ENCODE data around the gene HSPB8. TPM values are rescaled to one million over a fixed set of nuclear protein-coding genes. Genes with fewer than 3 reads are reported as not detected.
"Not testable (repeated sequence)": the region's sequence is repeated elsewhere in the genome, so short reads cannot be mapped to it uniquely, and the experiment has no call there.

Gene HSPB8
- total RNA-seq, 1 experiment from 2014 or later: 0.05 TPM

DNA sequence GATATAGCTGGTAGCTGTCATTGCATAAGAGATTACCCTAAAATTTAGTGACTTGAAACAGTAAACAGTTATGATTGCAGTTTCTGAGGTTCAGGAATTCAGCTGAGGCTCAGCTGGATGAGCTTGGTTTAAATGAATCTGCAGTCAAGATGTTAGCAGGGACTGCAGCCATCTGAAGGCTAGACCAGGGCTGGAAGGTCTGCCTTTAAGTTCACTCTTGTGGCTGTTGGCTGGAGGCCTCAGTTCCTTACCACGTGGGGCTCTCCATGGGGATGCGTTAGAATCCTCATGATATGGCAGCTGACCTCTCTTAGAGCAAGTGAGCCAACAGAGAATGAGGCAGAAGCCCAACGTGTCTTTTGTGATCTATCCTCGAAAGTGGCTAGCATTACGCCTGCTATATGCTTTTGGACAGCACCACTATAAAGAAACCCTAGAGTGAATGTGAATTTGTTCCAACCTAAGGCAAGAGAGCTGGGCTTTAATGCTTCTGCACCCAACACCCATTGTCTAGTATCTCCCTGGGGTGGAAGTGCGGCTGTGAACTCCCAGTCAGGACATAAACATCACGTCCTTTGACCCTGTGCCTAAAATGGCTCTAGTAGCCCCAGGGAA lies 26.0 kb downstream of the HSPB8 start:
- DNase-seq (ENCODE audit: low spot score): no peak

DNA sequence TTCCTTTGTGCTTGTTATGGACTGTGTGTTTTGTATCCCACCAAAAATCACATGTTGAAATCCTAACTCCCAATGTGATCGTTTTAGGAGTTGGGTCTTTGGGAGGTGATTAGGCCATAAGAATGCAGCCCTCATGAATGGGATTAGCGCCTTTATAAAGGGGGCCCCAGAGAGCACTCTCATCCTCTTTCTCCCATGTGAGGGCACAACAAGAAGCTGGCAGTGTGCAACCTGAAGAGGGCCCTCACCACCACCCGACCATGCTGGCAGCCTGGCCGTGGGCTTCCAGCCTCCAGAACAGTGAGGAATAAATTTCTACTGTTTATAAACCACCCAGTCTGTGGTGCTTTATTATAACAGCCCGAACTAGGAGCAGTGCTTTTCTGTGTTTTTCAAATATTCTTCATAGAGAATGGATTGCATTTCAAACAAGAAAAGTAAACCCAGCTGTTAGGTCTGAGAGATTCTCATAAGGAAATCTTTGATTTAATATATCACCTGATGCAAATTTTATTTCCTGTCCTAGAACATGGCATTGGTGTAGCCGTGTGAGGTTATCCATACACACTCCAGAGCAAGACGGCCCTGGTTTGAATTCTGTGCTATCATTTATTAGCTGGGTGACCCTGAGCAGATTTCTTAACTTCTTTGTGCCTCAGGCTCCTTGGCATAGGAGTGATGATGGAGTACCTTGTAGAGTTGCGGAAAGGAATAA lies 27.8 kb downstream of the HSPB8 start:
- no peak for DNase-seq (ENCODE audit: low spot score)

DNA sequence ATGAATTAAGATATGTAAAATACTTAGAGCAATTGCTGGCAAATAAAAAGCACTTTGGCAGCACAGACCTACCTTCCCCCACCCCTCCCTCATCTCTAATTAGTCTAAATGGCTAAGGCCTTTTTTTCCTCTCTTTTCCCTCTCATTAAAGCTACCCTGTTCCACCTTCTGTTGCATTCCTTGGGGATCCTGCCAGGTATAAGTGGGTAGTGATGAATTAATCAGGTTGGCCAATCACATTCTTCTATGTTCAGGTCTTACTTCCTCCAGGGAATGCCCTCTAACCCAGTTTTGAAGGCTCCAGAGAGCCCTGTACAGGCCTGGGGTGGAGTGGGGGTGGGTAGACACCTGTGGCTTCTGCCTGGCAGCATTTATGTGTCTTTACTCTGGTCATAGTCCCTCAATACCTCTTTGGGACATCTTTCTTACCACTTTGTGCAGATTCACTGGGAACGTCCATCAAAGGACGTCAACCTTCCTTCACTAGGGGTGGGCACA lies 28.4 kb downstream of the HSPB8 start:
- DNase-seq (ENCODE audit: low spot score): peak; percentile 12

DNA sequence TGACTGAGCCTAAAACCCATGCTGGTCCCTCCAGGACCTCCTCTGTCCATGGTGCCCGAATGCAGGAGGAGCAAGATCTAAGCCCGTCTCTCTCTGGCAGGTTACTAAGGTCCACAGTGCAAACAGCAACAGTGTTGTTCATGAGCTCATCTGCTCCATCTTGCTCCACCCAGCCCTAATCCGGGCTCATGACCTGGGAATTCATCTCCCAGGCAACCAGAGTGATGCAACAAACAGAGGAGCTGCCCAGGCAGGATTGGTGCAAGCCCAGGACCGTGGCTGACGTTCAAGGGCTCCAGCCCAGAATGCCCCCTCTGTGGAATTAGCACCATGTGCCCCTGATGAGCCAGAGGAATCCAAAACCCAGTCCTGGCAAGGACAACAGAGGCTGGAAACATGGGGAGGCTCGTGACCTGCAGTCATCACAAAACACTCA lies 29.9 kb downstream of the HSPB8 start:
- DNase-seq (ENCODE audit: low spot score): peak; percentile 47

DNA sequence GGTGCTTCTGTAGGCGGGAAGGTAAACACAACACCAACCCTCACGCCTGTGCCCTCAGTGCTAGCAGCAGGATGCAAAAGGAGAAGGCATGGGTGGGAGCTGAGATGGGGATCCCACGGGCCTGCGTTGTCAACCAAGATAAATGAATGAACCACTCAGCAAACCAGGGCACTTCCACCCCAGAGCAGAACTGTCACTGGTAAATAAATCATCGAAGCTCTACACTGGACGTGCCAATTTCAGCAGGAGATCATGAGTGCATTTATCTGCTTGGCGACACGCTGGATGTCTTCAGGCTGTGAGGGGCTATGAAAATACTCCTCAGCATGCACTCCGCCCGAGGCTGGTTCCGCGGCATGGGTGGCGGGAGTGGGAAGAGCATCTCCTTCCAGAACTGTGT lies 33.2 kb downstream of the HSPB8 start:
- no peak for DNase-seq (ENCODE audit: low spot score)

DNA sequence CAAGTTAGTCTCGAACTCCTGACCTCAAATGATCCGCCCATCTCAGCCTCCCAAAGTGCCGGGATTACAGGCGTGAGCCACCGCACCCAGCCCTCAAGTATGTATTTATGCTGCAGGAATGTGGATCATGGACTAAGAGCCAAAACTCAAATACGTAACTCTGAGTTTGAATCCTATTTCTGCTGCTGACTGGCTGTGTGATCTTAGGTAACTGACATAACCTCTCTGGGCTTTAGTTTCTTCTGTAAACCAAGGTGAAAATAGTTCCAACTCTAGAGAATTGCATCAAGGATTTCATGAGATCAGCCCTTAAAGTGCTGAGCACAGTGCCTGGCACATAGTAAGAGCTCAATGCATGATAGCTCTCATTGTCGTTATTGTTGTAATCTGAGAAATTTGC lies 37.4 kb downstream of the HSPB8 start:
- no peak for DNase-seq (ENCODE audit: low spot score)

DNA sequence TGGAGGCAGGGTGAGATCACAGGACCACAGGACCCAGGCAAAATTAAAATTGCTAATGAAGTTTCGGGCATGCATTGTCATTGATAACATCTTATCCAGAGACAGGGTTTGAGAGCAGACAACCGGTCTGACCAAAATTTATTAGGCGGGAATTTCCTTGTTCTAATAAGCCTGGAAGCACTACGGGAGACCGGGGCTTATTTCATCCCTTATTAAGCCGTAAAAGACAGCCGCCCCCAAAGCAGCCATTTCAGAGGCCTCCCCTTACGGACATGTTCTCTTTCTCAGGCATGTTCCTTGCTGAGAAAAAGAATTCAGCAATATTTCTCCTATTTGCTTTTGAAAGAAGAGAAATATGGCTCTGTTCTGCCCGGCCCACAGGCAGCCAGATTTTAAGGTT lies 40.1 kb downstream of the HSPB8 start:
- DNase-seq (ENCODE audit: low spot score): not testable (repeated sequence)

DNA sequence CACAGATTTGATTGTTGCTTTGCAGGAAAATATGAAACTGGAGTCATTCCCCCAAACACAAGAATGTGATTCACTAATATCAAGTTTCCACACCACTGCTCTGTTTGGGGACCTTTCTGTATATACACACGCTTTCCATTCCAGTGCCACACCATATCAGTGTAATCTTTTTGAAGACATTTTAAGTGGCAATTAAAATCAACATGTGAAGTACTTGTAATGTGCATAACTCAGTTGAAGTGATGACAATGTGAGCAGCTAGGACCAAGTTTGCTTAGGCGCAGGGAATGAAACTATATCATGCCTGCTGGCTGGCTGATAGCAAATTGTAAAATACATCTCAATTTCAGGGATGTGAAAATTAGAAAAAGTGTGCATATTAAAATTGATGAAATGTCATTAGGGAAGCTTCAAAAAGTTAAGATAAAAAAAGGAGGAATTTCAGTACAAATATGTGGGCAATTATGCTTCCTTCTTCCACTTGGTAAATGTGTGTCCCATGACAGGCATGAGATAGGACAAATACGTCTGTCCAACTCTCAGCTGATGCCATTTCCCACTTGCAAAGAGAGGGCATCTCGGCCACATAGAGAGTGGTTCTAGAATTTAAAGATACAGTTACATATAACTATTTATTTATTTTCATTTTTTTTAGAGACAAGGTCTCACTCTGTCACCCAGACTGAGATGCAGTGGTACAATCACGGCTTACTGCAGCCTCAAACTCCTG lies 43.7 kb downstream of the HSPB8 start:
- DNase-seq (ENCODE audit: low spot score): no peak

DNA sequence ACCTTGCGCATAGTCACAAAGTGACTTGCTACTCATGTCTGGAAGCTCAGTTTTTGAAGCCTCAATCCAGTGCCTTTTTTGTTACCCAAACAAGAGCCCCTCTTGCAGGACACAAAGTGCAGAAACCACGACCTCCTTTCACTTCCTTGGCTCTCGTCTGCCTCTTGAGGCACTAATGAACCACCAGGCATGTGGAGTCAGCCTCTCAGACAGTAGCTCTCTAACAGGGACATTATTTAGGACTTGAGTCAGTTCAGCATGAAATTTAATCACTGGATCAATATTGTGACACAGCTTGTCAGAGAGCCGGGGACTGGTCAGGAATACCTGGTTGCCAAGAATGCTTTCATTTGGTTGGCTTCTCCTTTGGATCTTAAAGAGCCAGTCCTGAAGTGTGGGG lies 46.7 kb downstream of the HSPB8 start:
- no peak for DNase-seq (ENCODE audit: low spot score)

DNA sequence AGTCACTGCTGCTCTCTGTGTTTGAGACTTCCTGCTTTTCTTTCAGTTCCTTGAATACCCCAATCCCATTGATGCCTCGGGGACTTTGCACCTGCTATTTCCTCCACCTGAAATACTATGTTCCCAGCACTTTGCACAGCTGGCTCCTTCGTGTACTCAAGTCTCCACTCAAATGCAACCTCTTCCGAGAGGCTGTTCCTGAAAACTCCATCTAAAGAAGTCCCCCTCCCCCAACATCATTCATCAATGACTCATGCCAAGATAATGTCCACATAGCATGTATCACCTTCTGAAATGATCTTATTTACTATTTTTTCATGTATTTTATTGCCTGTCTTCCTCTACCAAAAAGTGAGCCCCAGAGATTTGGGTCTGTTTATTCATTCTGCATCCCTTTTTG lies 48.6 kb downstream of the HSPB8 start:
- DNase-seq (ENCODE audit: low spot score): no peak

DNA sequence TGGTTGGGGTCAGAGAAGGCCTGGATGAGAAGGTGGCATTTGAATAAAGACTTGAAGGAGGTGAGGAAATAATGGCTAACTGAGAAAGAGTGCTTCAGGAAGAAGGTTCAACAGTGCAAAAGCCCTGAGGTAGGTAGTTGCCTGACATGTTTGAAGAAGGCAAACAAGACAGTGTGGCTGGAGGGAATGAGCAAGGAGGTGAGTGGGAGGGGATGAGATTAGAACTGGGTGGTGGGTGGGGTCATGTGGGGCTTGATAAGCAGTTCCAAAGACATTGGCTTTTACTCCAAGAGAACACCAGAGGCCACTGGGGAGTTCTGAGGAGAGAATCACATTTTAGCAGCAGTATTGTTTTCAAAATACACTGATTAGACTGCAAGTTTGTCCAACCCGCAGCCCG lies 50.5 kb downstream of the HSPB8 start:
- DNase-seq (ENCODE audit: low spot score): no peak

DNA sequence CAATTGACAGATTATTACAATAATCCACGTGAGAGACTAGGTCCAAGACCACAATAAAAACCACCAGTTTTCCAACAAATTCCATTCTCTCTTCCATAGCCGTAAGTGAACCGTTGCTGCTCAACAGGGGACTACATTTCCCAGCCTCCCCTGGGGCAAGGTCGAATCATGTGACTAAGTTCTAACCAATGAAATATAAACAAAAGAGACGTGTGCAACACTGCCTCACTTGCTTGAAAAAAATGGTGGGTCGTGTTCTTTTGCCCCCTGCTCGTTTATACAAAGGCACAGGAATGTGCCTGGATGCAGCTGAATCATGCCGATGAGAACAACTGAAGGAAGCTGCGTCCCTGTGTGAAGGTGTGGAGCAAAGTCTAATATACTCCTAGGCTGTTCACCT lies 51.1 kb downstream of the HSPB8 start:
- peak; percentile 19 for DNase-seq (ENCODE audit: low spot score)

DNA sequence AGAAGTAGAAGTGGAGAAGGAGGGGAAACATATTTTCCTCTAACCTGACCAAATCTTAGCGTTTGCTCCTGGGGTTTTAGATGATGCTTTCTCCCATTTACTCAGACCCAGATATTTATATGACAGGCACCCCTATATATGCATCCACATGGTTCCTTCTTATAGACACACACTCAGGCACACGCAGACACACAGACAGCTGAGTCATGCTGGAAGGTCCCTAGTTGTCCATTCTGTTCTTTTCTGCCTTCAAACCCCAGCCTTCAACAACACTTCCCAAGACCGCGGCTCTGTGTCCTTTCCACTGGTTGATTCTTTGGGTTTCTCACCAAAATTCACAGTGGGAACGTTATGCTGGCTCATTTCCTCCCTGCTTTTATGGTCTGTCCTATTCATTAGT lies 52.1 kb downstream of the HSPB8 start:
- no peak for DNase-seq (ENCODE audit: low spot score)

DNA sequence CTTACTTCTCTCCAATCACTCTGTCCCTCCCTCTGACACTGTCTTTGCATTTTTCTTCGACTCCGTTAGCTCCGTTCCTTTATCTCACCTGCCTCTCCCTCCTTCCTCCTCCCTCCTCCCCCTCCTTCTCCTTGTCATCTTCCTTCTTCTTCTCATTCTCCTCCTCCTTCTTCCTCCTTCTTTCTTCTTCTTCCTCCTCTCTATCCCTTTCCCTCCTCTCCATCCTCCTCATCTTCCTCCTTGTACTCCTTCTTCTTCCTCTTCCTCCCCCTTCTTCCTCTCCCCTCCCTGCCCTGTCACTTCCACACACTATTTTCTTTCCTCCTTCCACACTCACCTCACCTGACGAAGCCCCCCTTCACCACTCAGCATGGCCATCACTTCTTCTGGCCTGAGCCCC lies 53.0 kb downstream of the HSPB8 start:
- no peak for DNase-seq (ENCODE audit: low spot score)

DNA sequence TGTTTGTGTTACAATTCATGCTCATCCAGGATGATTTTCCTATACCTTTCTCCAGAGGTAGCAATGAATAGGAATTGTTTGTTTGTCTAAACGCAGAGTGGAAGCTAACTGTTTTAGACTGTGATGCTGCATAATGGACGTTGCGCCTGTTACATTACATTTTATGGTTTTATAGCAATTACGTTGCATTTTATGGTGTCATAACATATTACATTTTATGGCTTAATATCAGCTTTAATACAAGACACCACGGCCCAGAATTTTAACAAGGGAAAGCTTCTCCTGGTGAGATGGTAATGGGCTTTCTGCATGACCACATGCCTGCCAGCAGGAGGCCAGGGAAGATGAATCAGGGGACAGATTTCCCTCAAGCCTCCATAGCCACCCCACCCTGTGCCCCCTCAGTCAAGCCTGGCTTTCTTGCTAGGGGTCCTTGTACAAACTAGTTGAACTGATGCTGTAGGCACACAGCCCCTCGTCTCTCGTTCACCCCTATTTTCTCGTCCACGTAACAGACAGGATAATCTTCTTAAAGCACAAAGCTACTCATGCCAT lies 56.5 kb downstream of the HSPB8 start:
- no peak for DNase-seq (ENCODE audit: low spot score)

DNA sequence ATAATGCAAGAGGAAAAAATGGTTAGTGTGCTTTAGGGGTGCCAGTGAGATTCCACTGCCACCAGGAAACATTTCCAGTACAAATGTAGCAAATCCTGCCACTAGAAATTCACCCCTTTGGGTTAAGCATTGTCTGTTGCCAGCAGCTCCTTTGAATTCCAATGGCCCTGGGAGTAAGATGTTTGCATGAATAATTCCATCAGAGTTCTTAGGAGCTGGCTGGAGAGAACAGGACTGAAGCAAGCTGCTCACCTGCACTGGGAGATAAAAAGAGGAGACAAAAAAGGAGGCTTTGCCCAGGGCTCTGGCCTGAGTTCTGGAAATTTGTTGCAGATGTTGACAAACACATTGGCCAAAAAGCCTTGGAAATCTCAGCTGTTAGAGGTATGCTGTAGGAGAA lies 57.6 kb downstream of the HSPB8 start:
- DNase-seq (ENCODE audit: low spot score): no peak

DNA sequence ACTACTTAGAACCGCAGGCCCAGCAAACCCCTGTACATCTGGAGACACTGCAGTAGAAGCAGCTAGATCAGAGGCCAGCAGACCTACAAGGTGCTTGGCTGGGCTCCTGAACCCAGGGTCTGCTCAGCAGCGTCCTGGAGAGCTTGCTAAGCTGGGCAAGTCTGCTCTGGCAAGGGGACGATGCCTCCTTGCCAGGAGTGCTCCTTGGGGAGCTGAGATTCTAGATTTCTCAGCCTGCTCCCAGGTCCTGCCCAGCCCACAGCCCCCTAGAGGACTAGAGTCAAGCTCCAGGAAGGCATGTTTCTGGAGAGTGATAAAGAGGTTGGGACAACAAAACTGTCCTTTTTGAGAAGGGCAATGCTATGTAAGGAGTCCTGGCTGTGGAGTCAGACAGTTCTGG lies 60.3 kb downstream of the HSPB8 start:
- no peak for DNase-seq (ENCODE audit: low spot score)

DNA sequence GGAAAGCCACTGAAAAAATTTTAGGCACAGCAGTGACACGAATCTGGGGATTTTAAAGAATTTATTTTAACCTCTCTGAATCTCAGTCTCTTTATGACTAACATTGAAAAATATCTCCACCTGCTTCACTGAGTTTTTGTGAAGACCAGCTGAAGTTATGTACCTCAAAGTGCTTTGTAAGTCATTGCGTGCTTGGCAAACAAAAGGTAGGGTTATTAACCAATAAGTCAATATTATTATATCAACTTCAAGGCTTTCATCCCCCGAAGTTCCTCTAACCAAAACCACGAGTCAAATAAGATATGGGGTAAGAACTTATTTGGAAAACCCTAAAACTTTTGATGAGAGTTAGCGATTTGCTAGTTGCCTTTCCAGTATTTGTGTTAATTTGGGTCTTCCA lies 62.3 kb downstream of the HSPB8 start:
- no peak for DNase-seq (ENCODE audit: low spot score)

DNA sequence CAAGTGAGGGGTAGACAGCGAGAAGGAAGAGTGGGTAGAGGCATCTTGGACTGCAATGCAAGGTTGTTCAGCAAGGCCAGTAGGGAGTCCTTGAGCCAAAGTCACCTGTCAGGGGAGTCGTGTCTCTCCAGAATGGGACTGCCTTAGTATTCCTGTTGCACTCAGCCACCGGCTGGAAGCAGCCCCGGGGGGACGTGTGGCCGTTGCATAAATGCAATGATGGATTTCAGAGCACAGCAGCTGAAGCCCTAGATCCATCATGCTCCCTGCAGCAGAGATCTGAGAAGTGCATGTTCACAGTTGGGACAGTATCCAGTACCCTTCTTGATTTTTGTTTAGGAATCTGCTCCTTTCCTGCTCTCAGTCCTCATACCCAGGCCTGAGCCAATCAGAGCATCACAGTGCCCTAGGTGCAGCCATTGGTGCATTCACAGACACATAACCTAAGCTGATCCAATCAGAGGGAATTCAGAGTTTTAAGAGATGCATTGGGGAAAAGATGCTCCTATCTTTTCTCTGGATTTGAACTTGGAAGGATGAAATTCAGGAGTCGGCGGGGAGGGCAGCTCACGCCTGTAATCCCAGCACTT lies 62.9 kb downstream of the HSPB8 start:
- no peak for DNase-seq (ENCODE audit: low spot score)

All from HT-29 (cell line).